Naive thymus-derived CD8-positive, alpha-beta T cell (primary cell): Measurements from ENCODE around the gene COL23A1. TPM values are rescaled to one million over a fixed set of nuclear protein-coding genes. Genes with fewer than 3 reads are reported as not detected.

Experiments used
- ATAC-seq, 2 donors: fragments of 150-1000 bp; cut with Tn5 transposase in 1 of 2; sonication (Bioruptor Pico), chemical (Tn5 transposase) in 1 of 2; 1 replicate in 1 of 2; 2 replicates in 1 of 2; pipeline ENCODE4 v1.10.0; 2021; ENCODE audit warnings: mild to moderate bottlenecking in 2 of 2, moderate library complexity in 2 of 2
- POLR2A ChIA-PET: fragments of 350-600 bp; sonication (Branson Sonifier 250); formaldehyde crosslinking; loops from one replicate; lab custom pipeline; 2021; ENCODE audit warnings: antibody characterized with exemption; lab: Charles Lee
- DNase-seq, 10 donors: peaks; one replicate each; pipeline versions ENCODE4 v3.0.0 to v3.0.0-alpha.2; 2020 to 2022
- H3K27ac Mint-ChIP-seq, 10 donors: one replicate each; pipeline ENCODE4 v1.8.0; 2020 to 2022; ENCODE audit warnings: mild to moderate bottlenecking in 10 of 10, mixed read lengths in 10 of 10, moderate library complexity in 4 of 10, inconsistent platforms in 1 of 10
- H3K27me3 Mint-ChIP-seq, 5 donors: one replicate each; pipeline ENCODE4 v1.8.0; 2021 to 2022; ENCODE audit warnings: mixed read lengths in 5 of 5
- H3K36me3 Mint-ChIP-seq, 3 donors: one replicate each; pipeline ENCODE4 v1.8.0; 2020 to 2022; ENCODE audit warnings: mixed read lengths in 3 of 3, mild to moderate bottlenecking in 2 of 3, inconsistent platforms in 1 of 3
- H3K4me1 Mint-ChIP-seq, 4 donors: one replicate each; pipeline ENCODE4 v1.8.0; 2021 to 2022; ENCODE audit warnings: mixed read lengths in 4 of 4
- H3K4me3 Mint-ChIP-seq, 10 donors: one replicate each; pipeline ENCODE4 v1.8.0; 2020 to 2022; ENCODE audit warnings: mild to moderate bottlenecking in 10 of 10, mixed read lengths in 10 of 10, moderate library complexity in 6 of 10, inconsistent platforms in 1 of 10
- H3K9me3 Mint-ChIP-seq, 9 donors: one replicate each; pipeline ENCODE4 v1.8.0; 2020 to 2022; ENCODE audit warnings: mixed read lengths in 9 of 9, mild to moderate bottlenecking in 3 of 9, inconsistent platforms in 1 of 9, moderate library complexity in 1 of 9
- polyA plus RNA-seq, 3 donors: library from polyadenylated mRNA; unstranded; fragments of 300-500 nt; fragmentation: Illumina TruSeq; gene quantifications; one replicate each; pipeline ENCODE4 v1.2.3, GENCODE V29; 2021
- total RNA-seq, 8 experiments: library from RNA in 2 of 8; stranded (reverse) in 2 of 8; gene quantifications; one replicate each; pipeline ENCODE4 v1.2.3 and lab custom pipeline; 2021 to 2026

Gene COL23A1
- total and polyA plus RNA-seq, 5 experiments from 2014 or later: 0.10 to 0.51 (median 0.16) TPM; not detected in 2

GRCh38 chr5:178420354-178420781 is 169.8 kb downstream of the COL23A1 start:
- POLR2A ChIA-PET: no interaction called here
- no peak for DNase-seq
- Mint-ChIP-seq H3K4me1 (peaks cover 2 to 7% (median 3%) of the 10 kb centered on the region in 4 donors), H3K9me3 (no peaks in the 10 kb centered on the region), H3K4me3 (no peak overlapping the region), H3K27ac (no peak overlapping the region), H3K36me3 (no peaks in the 10 kb centered on the region), H3K27me3 (peaks cover 0 to 3% (median 2%) of the 10 kb centered on the region in 5 donors)
- no peak for ATAC-seq

- Mint-ChIP-seq H3K4me1 (peaks cover under 1 to 7% (median 3%) of the 10 kb centered on the region in 4 donors), H3K4me3 (no peak overlapping the region), H3K36me3 (no peaks in the 10 kb centered on the region), H3K9me3 (no peaks in the 10 kb centered on the region), H3K27ac (no peak overlapping the region), H3K27me3 (peaks cover 0 to 3% (median 2%) of the 10 kb centered on the region in 5 donors)
- DNase-seq: no peak
- ATAC-seq: no peak
- POLR2A ChIA-PET: no interaction called here
These were observed 170.5 kb downstream of the COL23A1 start for GRCh38 chr5:178419651-178420050.

GRCh38 chr5:178419196-178419595 is 171.0 kb downstream of the COL23A1 start:
- POLR2A ChIA-PET: no interaction called here
- no peaks in the 10 kb centered on the region for H3K9me3 Mint-ChIP-seq
- ATAC-seq (no peak), DNase-seq (no peak)
- H3K4me1 Mint-ChIP-seq: peaks cover 0 to 7% (median 3%) of the 10 kb centered on the region in 4 donors
- H3K36me3 Mint-ChIP-seq: no peaks in the 10 kb centered on the region
- peak overlapping the region in 1 of 10 donors; percentile 36 for H3K27ac Mint-ChIP-seq
- peaks cover 0 to 3% (median 2%) of the 10 kb centered on the region in 5 donors for H3K27me3 Mint-ChIP-seq
- no peak overlapping the region for H3K4me3 Mint-ChIP-seq

- H3K4me3 Mint-ChIP-seq: no peak overlapping the region
- ATAC-seq: no peak
These were observed 171.7 kb downstream of the COL23A1 start for GRCh38 chr5:178418471-178419010.

GRCh38 chr5:178418031-178418430 is 172.2 kb downstream of the COL23A1 start:
- H3K27me3 Mint-ChIP-seq: peaks cover 0 to 7% (median 2%) of the 10 kb centered on the region in 5 donors
- H3K27ac Mint-ChIP-seq: no peak overlapping the region
- no peaks in the 10 kb centered on the region for H3K36me3 Mint-ChIP-seq
- POLR2A ChIA-PET: no interaction called here
- H3K4me3 Mint-ChIP-seq: no peak overlapping the region
- DNase-seq: no peak
- no peak for ATAC-seq
- no peaks in the 10 kb centered on the region for H3K9me3 Mint-ChIP-seq
- peaks cover 0 to 7% (median 3%) of the 10 kb centered on the region in 4 donors for H3K4me1 Mint-ChIP-seq

More at GRCh38 chr5:178418471-178419010, 171.7 kb downstream of the COL23A1 start:
- DNase-seq: no peak
- H3K4me1 Mint-ChIP-seq: peaks cover 0 to 7% (median 3%) of the 10 kb centered on the region in 4 donors
- H3K36me3 Mint-ChIP-seq: no peaks in the 10 kb centered on the region
- peaks cover 0 to 3% (median 2%) of the 10 kb centered on the region in 5 donors for H3K27me3 Mint-ChIP-seq
- no peak overlapping the region for H3K27ac Mint-ChIP-seq
- no peaks in the 10 kb centered on the region for H3K9me3 Mint-ChIP-seq
- POLR2A ChIA-PET: no interaction called here

- H3K4me1 Mint-ChIP-seq: peaks cover 0 to 7% (median 3%) of the 10 kb centered on the region in 4 donors
- no peaks in the 10 kb centered on the region for H3K36me3 Mint-ChIP-seq
- DNase-seq (no peak), ATAC-seq (no peak)
- H3K27ac Mint-ChIP-seq: no peak overlapping the region
- no peak overlapping the region for H3K4me3 Mint-ChIP-seq
- POLR2A ChIA-PET: no interaction called here
- H3K27me3 Mint-ChIP-seq: peaks cover 0 to 7% (median 2%) of the 10 kb centered on the region in 5 donors
- no peaks in the 10 kb centered on the region for H3K9me3 Mint-ChIP-seq
These were observed 172.8 kb downstream of the COL23A1 start for GRCh38 chr5:178417391-178417811.

- H3K36me3 Mint-ChIP-seq: no peaks in the 10 kb centered on the region
- no peak for DNase-seq
- POLR2A ChIA-PET: no interaction called here
These were observed 173.3 kb downstream of the COL23A1 start for GRCh38 chr5:178416919-178417318.

GRCh38 chr5:178416206-178416882 is 173.8 kb downstream of the COL23A1 start:
- peaks cover 0 to 7% (median 3%) of the 10 kb centered on the region in 4 donors for H3K4me1 Mint-ChIP-seq
- H3K36me3 Mint-ChIP-seq: no peaks in the 10 kb centered on the region
- no peak for ATAC-seq
- peaks cover 0 to 9% (median 2%) of the 10 kb centered on the region in 5 donors for H3K27me3 Mint-ChIP-seq
- DNase-seq: no peak
- H3K4me3 Mint-ChIP-seq: no peak overlapping the region
- POLR2A ChIA-PET: no interaction called here
- no peaks in the 10 kb centered on the region for H3K9me3 Mint-ChIP-seq
- peak overlapping the region in 1 of 10 donors; percentile 9 for H3K27ac Mint-ChIP-seq

More at GRCh38 chr5:178416919-178417318, 173.3 kb downstream of the COL23A1 start:
- Mint-ChIP-seq H3K4me1 (peaks cover 0 to 7% (median 3%) of the 10 kb centered on the region in 4 donors), H3K9me3 (no peaks in the 10 kb centered on the region), H3K27ac (no peak overlapping the region), H3K4me3 (no peak overlapping the region), H3K27me3 (peaks cover 0 to 7% (median 2%) of the 10 kb centered on the region in 5 donors)
- ATAC-seq: no peak

GRCh38 chr5:178415353-178415752 is 174.8 kb downstream of the COL23A1 start:
- H3K27me3 Mint-ChIP-seq: peaks cover 0 to 9% (median 2%) of the 10 kb centered on the region in 5 donors

GRCh38 chr5:178413988-178414387 is 176.2 kb downstream of the COL23A1 start:
- Mint-ChIP-seq H3K4me1 (peaks cover 0 to 7% (median 3%) of the 10 kb centered on the region in 4 donors), H3K27me3 (peaks cover 0 to 11% (median 2%) of the 10 kb centered on the region in 5 donors), H3K27ac (no peak overlapping the region), H3K4me3 (no peak overlapping the region), H3K36me3 (no peaks in the 10 kb centered on the region), H3K9me3 (peaks cover 0 to 5% (median 0%) of the 10 kb centered on the region in 9 donors)
- POLR2A ChIA-PET: no interaction called here
- DNase-seq (no peak), ATAC-seq (no peak)

More at GRCh38 chr5:178415353-178415752, 174.8 kb downstream of the COL23A1 start:
- POLR2A ChIA-PET: no interaction called here
- no peak for ATAC-seq
- Mint-ChIP-seq H3K4me1 (peaks cover 0 to 7% (median 3%) of the 10 kb centered on the region in 4 donors), H3K4me3 (no peak overlapping the region), H3K9me3 (no peaks in the 10 kb centered on the region), H3K36me3 (no peaks in the 10 kb centered on the region), H3K27ac (no peak overlapping the region)
- DNase-seq: no peak

GRCh38 chr5:178411083-178411482 is 179.1 kb downstream of the COL23A1 start:
- H3K27ac Mint-ChIP-seq: no peak overlapping the region
- peaks cover 2 to 19% (median 10%) of the 10 kb centered on the region in 5 donors for H3K27me3 Mint-ChIP-seq
- POLR2A ChIA-PET: no interaction called here
- H3K4me3 Mint-ChIP-seq: no peak overlapping the region
- ATAC-seq (no peak), DNase-seq (no peak)
- H3K36me3 Mint-ChIP-seq: peaks cover 0 to 18% (median 3%) of the 10 kb centered on the region in 3 donors
- no peaks in the 10 kb centered on the region for H3K4me1 Mint-ChIP-seq
- H3K9me3 Mint-ChIP-seq: peaks cover 4 to 31% (median 16%) of the 10 kb centered on the region in 9 donors

GRCh38 chr5:178407646-178408045 is 182.5 kb downstream of the COL23A1 start:
- POLR2A ChIA-PET: no interaction called here
- Mint-ChIP-seq H3K27ac (no peak overlapping the region), H3K36me3 (peaks cover 0 to 24% (median 3%) of the 10 kb centered on the region in 3 donors), H3K4me1 (no peaks in the 10 kb centered on the region), H3K4me3 (no peak overlapping the region), H3K9me3 (peaks cover 6 to 38% (median 18%) of the 10 kb centered on the region in 9 donors), H3K27me3 (peaks cover 0 to 25% (median 15%) of the 10 kb centered on the region in 5 donors)
- no peak for DNase-seq
- ATAC-seq: no peak

GRCh38 chr5:178404987-178405386 is 185.2 kb downstream of the COL23A1 start:
- peak in 1 of 10 donors; percentile 9 for DNase-seq
- H3K36me3 Mint-ChIP-seq: peaks cover 0 to 24% (median 3%) of the 10 kb centered on the region in 3 donors
- POLR2A ChIA-PET: no interaction called here

More at GRCh38 chr5:178404987-178405386, 185.2 kb downstream of the COL23A1 start:
- H3K27me3 Mint-ChIP-seq: peaks cover 0 to 25% (median 11%) of the 10 kb centered on the region in 5 donors
- no peak overlapping the region for H3K27ac Mint-ChIP-seq
- peaks cover 6 to 38% (median 18%) of the 10 kb centered on the region in 9 donors for H3K9me3 Mint-ChIP-seq
- no peaks in the 10 kb centered on the region for H3K4me1 Mint-ChIP-seq
- H3K4me3 Mint-ChIP-seq: no peak overlapping the region
- ATAC-seq: no peak
